H9 (cell line): ENCODE data around the gene IRF2BP1. TPM values are rescaled to one million over a fixed set of nuclear protein-coding genes. Genes with fewer than 3 reads are reported as not detected.

Experiments
- DNase-seq: peaks from one replicate; pipeline ENCODE4 v3.0.0-alpha.2; 2017
- H2AFZ ChIP-seq: one replicate; pipeline ENCODE4 v1.6.1; 2013; ENCODE audit warnings: mild to moderate bottlenecking, low read length, control low read depth, moderate library complexity
- H2AK5ac ChIP-seq: 2 replicates; pipeline ENCODE4 v1.6.1; 2013; ENCODE audit warnings: low read length, control low read depth, mixed read lengths; ENCODE audit not compliant: insufficient read length
- H2BK120ac ChIP-seq: one replicate; pipeline ENCODE4 v1.6.1; 2013; ENCODE audit warnings: low read depth, mild to moderate bottlenecking, low read length, control low read depth, inconsistent platforms; ENCODE audit not compliant: poor library complexity, severe bottlenecking
- H2BK12ac ChIP-seq: 2 replicates; pipeline ENCODE4 v1.6.1; 2013; ENCODE audit warnings: low read length, control low read depth, mixed read lengths, low read depth; ENCODE audit not compliant: insufficient read length
- H2BK15ac ChIP-seq: 2 replicates; pipeline ENCODE4 v1.6.1; 2013; ENCODE audit warnings: low read depth, low read length, control low read depth
- H2BK20ac ChIP-seq: one replicate; pipeline ENCODE4 v1.6.1; 2013; ENCODE audit warnings: low read depth, mild to moderate bottlenecking, low read length, control low read depth, inconsistent platforms; ENCODE audit not compliant: poor library complexity, severe bottlenecking
- H2BK5ac ChIP-seq: 2 replicates; pipeline ENCODE4 v1.6.1; 2013; ENCODE audit warnings: low read length, control low read depth, mixed read lengths; ENCODE audit not compliant: insufficient read length
- H3K14ac ChIP-seq: 2 replicates; pipeline ENCODE4 v1.6.1; 2013; ENCODE audit warnings: low read length, control low read depth; ENCODE audit not compliant: insufficient read depth
- H3K18ac ChIP-seq: 2 replicates; pipeline ENCODE4 v1.6.1; 2013; ENCODE audit warnings: low read depth, mild to moderate bottlenecking, mixed read lengths, low read length, control low read depth; ENCODE audit not compliant: insufficient read length
- H3K23ac ChIP-seq: 2 replicates; pipeline ENCODE4 v1.6.1; 2013; ENCODE audit warnings: low read length, control low read depth, mixed read lengths, low read depth; ENCODE audit not compliant: insufficient read length
- H3K23me2 ChIP-seq: 2 replicates; pipeline ENCODE4 v1.6.1; 2013; ENCODE audit warnings: low read depth, mild to moderate bottlenecking, mixed read lengths, low read length, control low read depth; ENCODE audit not compliant: insufficient read length, poor library complexity, severe bottlenecking
- H3K27ac ChIP-seq: 2 replicates; pipeline ENCODE4 v1.5.1; 2013; ENCODE audit warnings: low read length, control low read depth, mixed read lengths, low read depth; ENCODE audit not compliant: insufficient read length
- H3K27me3 ChIP-seq: 2 replicates; pipeline ENCODE4 v1.6.1; 2013; ENCODE audit warnings: low read length, control low read depth, inconsistent platforms; ENCODE audit not compliant: insufficient read depth
- H3K4ac ChIP-seq: 2 replicates; pipeline ENCODE4 v1.6.1; 2013; ENCODE audit warnings: low read depth, mild to moderate bottlenecking, control low read depth, inconsistent platforms, low read length, moderate library complexity
- H3K4me1 ChIP-seq: 2 replicates; pipeline ENCODE4 v1.6.1; 2013; ENCODE audit warnings: low read length, control low read depth, inconsistent platforms; ENCODE audit not compliant: insufficient read depth
- H3K4me2 ChIP-seq: 2 replicates; pipeline ENCODE4 v1.6.1; 2013; ENCODE audit warnings: low read length, control low read depth, mixed read lengths; ENCODE audit not compliant: insufficient read length, insufficient read depth
- H3K56ac ChIP-seq: 2 replicates; pipeline ENCODE4 v1.6.1; 2013; ENCODE audit warnings: low read depth, mild to moderate bottlenecking, mixed read lengths, low read length, control low read depth; ENCODE audit not compliant: insufficient read length
- H3K79me1 ChIP-seq: 2 replicates; pipeline ENCODE4 v1.6.1; 2013; ENCODE audit warnings: low read depth, mild to moderate bottlenecking, moderate library complexity, low read length, control low read depth, inconsistent platforms; ENCODE audit not compliant: insufficient read depth, poor library complexity, severe bottlenecking
- H3K79me2 ChIP-seq: 2 replicates; pipeline ENCODE4 v1.6.1; 2013; ENCODE audit warnings: low read length, control low read depth, inconsistent platforms; ENCODE audit not compliant: insufficient read depth
- H3K9ac ChIP-seq: 2 replicates; pipeline ENCODE4 v1.6.1; 2013; ENCODE audit warnings: low read length, control low read depth, mixed read lengths; ENCODE audit not compliant: insufficient read length; ENCODE audit errors: extremely low read depth
- H3K9me3 ChIP-seq: one replicate; pipeline ENCODE4 v1.6.1; 2013; ENCODE audit warnings: low read depth, low read length, inconsistent platforms; ENCODE audit not compliant: control insufficient read depth
- H3T11ph ChIP-seq: one replicate; pipeline ENCODE4 v1.6.1; 2013; ENCODE audit warnings: mild to moderate bottlenecking, low read length, control low read depth, inconsistent platforms
- H4K20me1 ChIP-seq: one replicate; pipeline ENCODE4 v1.6.1; 2013; ENCODE audit not compliant: control insufficient read depth, insufficient read length, insufficient read depth
- H4K5ac ChIP-seq: 2 replicates; pipeline ENCODE4 v1.6.1; 2013; ENCODE audit warnings: low read depth, mild to moderate bottlenecking, mixed read lengths, low read length, control low read depth; ENCODE audit not compliant: insufficient read length
- H4K8ac ChIP-seq: replicated peaks from 2 replicates; pipeline ENCODE4 v1.6.1; 2013; ENCODE audit warnings: low read length, control low read depth, mixed read lengths, low read depth; ENCODE audit not compliant: insufficient read length
- H4K91ac ChIP-seq: 2 replicates; pipeline ENCODE4 v1.6.1; 2013; ENCODE audit warnings: low read depth, mild to moderate bottlenecking, moderate library complexity, mixed read lengths, low read length, control low read depth; ENCODE audit not compliant: insufficient read length
- H3K27ac Mint-ChIP-seq, 3 experiments: 2 replicates in 2 of 3; 3 replicates in 1 of 3; pipeline ENCODE4 v1.8.0; 2020 to 2021; ENCODE audit warnings: mixed read lengths in 3 of 3, mild to moderate bottlenecking in 1 of 3, moderate library complexity in 1 of 3
- H3K27me3 Mint-ChIP-seq: 2 replicates; pipeline ENCODE4 v1.8.0; 2021; ENCODE audit warnings: low read depth, mild to moderate bottlenecking, moderate library complexity, mixed read lengths
- H3K36me3 Mint-ChIP-seq, 3 experiments: 2 replicates in 2 of 3; 3 replicates in 1 of 3; pipeline ENCODE4 v1.8.0; 2020 to 2021; ENCODE audit warnings: low read depth in 3 of 3, mixed read lengths in 3 of 3; ENCODE audit not compliant: insufficient read depth in 1 of 3
- H3K4me1 Mint-ChIP-seq, 2 experiments: 2 replicates each; pipeline ENCODE4 v1.8.0; 2020; ENCODE audit warnings: mixed read lengths in 2 of 2
- H3K4me3 Mint-ChIP-seq, 2 experiments: 2 replicates in 1 of 2; 3 replicates in 1 of 2; pipeline ENCODE4 v1.8.0; 2020 to 2021; ENCODE audit warnings: mild to moderate bottlenecking in 2 of 2, mixed read lengths in 2 of 2, moderate library complexity in 1 of 2
- H3K9me3 Mint-ChIP-seq, 2 experiments: 2 replicates in 1 of 2; 3 replicates in 1 of 2; pipeline ENCODE4 v1.8.0; 2020; ENCODE audit warnings: mild to moderate bottlenecking in 2 of 2, mixed read lengths in 2 of 2, moderate library complexity in 1 of 2
- CTCF ChIP-seq: fragments of 200-600 bp; sonication (generic); conservative IDR thresholded peaks from 3 replicates; pipeline ENCODE4 v1.8.0; 2021; ENCODE audit warnings: antibody characterized with exemption, mild to moderate bottlenecking
- WGBS: extraction: QIAGEN DNeasy Blood & Tissue Kit; methylation state at CpG from one replicate; pipeline ENCODE4 v1.1.7; 2013; ENCODE audit warnings: missing lambda C conversion rate, low lambda C conversion rate, mixed read lengths; ENCODE audit not compliant: insufficient read length; ENCODE audit errors: extremely low coverage; 5-methylcytosine and 5-hydroxymethylcytosine counted together
- total RNA-seq: library from RNA; stranded (reverse); gene quantifications from 2 replicates; pipeline ENCODE4 v1.2.1, GENCODE V29; 2021

Gene IRF2BP1
- total RNA-seq, 1 experiment from 2014 or later, result 28.2 TPM

- Histone ChIP-seq H2BK120ac (no peak overlapping the region), H2AFZ (no peak overlapping the region), H2AK5ac (no peak overlapping the region), H4K91ac (no peak overlapping the region), H3T11ph (no peak overlapping the region), H3K79me2 (no peaks in the 10 kb centered on the region), H3K9me3 (no peaks in the 10 kb centered on the region), H3K18ac (no peak overlapping the region), H3K27ac (no peak overlapping the region), H3K23me2 (peaks cover 19% of the 10 kb centered on the region), H3K23ac (no peak overlapping the region), H3K4ac (no peak overlapping the region), H2BK5ac (no peak overlapping the region), H4K8ac (no peak overlapping the region), H3K79me1 (no peaks in the 10 kb centered on the region), H2BK20ac (no peak overlapping the region), H3K56ac (no peak overlapping the region), H3K4me2 (peak overlapping the region; percentile 66), H2BK12ac (no peak overlapping the region), H3K27me3 (no peaks in the 10 kb centered on the region), H4K5ac (no peak overlapping the region), H3K14ac (no peak overlapping the region), H3K4me1 (peaks cover 2% of the 10 kb centered on the region; the same call in 1 of the 2 replicates), H3K9ac (no peak overlapping the region), H4K20me1 (no peaks in the 10 kb centered on the region), H2BK15ac (no peak overlapping the region)
- TF ChIP-seq CTCF, result peak; percentile 98
- Mint-ChIP-seq H3K9me3 (no peaks in the 10 kb centered on the region), H3K4me3 (peak overlapping the region; percentile 70 to 79), H3K27ac (peak overlapping the region; percentile 94 to 97 (median 96); a peak in 5 of 7 replicates), H3K4me1 (peaks cover 31 to 45% of the 10 kb centered on the region in 2 experiments), H3K36me3 (peaks cover 2 to 5% (median 4%) of the 10 kb centered on the region in 3 experiments; a peak in 3 of 7 replicates), H3K27me3 (peaks cover 4% of the 10 kb centered on the region; the same call in 1 of the 2 replicates)
- WGBS, result no CpG with 5 or more reads among the region's 47 CpGs
- peak; percentile 95 for DNase-seq
Observed at GRCh38 chr19:45882652-45883585, 3.0 kb downstream of the IRF2BP1 start.
